Panc1 (cell line): ENCODE results near the gene NFYC. TPM values are rescaled to one million over a fixed set of nuclear protein-coding genes. Genes with fewer than 3 reads are reported as not detected.
A peak's percentile ranks its signal among the peaks of the same experiment; 100 is the strongest.

Source experiments
- ATAC-seq: fragments of 200-7000 bp; cut with Tn5 transposase; 2 replicates; pipeline ENCODE4 v1.9.1; 2020; ENCODE audit warnings: mild to moderate bottlenecking, moderate library complexity
- BruUV-seq: library from RNA; stranded (reverse); fragments of 400-500 nt; replicated peaks from 2 replicates; lab custom pipeline; 2021; lab: Mats Ljungman, UMichigan
- CTCF ChIA-PET: fragments of 300-600 bp; sonication (Branson Sonifier 250); formaldehyde crosslinking; loops from one replicate; lab custom pipeline; 2022; ENCODE audit warnings: antibody characterized with exemption; lab: Charles Lee
- POLR2A ChIA-PET: fragments of 300-600 bp; sonication (Branson Sonifier 250); formaldehyde crosslinking; loops from one replicate; lab custom pipeline; 2022; ENCODE audit warnings: antibody characterized with exemption; lab: Charles Lee
- DNase-seq: peaks from one replicate; pipeline ENCODE4 v3.0.0-alpha.2; 2010; ENCODE audit warnings: low read depth, low spot score
- H3K27ac ChIP-seq: 2 replicates; pipeline ENCODE4 v1.5.1; 2011; ENCODE audit warnings: mild to moderate bottlenecking, low read length, inconsistent platforms
- H3K27me3 ChIP-seq: fragments of 200-500 bp; sonication (Bioruptor generic); 2 replicates; pipeline ENCODE4 v1.6.0; 2014; ENCODE audit warnings: low read length, inconsistent platforms; ENCODE audit not compliant: control insufficient read depth, insufficient read depth
- H3K36me3 ChIP-seq: fragments of 200-500 bp; sonication (Bioruptor generic); 2 replicates; pipeline ENCODE4 v1.5.1; 2014; ENCODE audit warnings: inconsistent platforms, mild to moderate bottlenecking, low read length, moderate library complexity; ENCODE audit not compliant: control insufficient read depth, insufficient read depth
- H3K4me1 ChIP-seq: 2 replicates; pipeline ENCODE4 v1.5.1; 2011; ENCODE audit warnings: inconsistent platforms, mild to moderate bottlenecking, low read length, moderate library complexity; ENCODE audit not compliant: control insufficient read depth, insufficient read depth
- H3K4me3 ChIP-seq, 2 experiments: 2 replicates each; pipeline ENCODE4 v1.5.1; 2011 to 2012; ENCODE audit warnings: low read depth in 2 of 2, low read length in 2 of 2, mild to moderate bottlenecking in 2 of 2, inconsistent platforms in 1 of 2, moderate library complexity in 1 of 2
- H3K9me3 ChIP-seq: fragments of 200-500 bp; sonication (Bioruptor generic); 2 replicates; pipeline ENCODE4 v1.5.1; 2014; ENCODE audit warnings: low read depth, mild to moderate bottlenecking, inconsistent platforms, low read length, moderate library complexity; ENCODE audit not compliant: control insufficient read depth, insufficient read depth
- POLR2AphosphoS5 ChIP-seq: IDR thresholded peaks from 2 replicates; pipeline ENCODE4 v1.6.1; 2012; ENCODE audit warnings: mild to moderate bottlenecking, low read depth, low read length, moderate library complexity
- SIN3A ChIP-seq: IDR thresholded peaks from 2 replicates; pipeline ENCODE4 v1.6.1; 2012; ENCODE audit warnings: low read depth, mild to moderate bottlenecking, low read length, moderate library complexity, borderline replicate concordance; ENCODE audit not compliant: insufficient read depth
- TCF7L2 ChIP-seq: IDR thresholded peaks from 2 replicates; pipeline ENCODE4 v1.6.1; 2011; ENCODE audit warnings: mild to moderate bottlenecking, low read depth, low read length, inconsistent platforms
- in situ Hi-C: cut with HindIII; loops from 2 replicates; pipeline ENCODE4 v1.10.0; 2016; ENCODE audit warnings: low sequenced_read_pairs, low pct_unique_long_range_greater_than_20kb
- intact Hi-C: fragments of 100-400 bp; cut with micrococcal nuclease; formaldehyde crosslinking; loops from one replicate; pipeline ENCODE4 v1.10.0; 2022; ENCODE audit not compliant: unreplicated experiment
- total RNA-seq: library from RNA; stranded (reverse); gene quantifications from one replicate; pipeline ENCODE4 v1.2.1, GENCODE V29; 2021; ENCODE audit not compliant: unreplicated experiment
- TF ChIP-seq, protein P1 (sequence below), 2 experiments: IDR thresholded peaks; 2 replicates each; pipeline ENCODE4 v1.6.1; 2011 to 2012; ENCODE audit warnings: low read depth in 2 of 2, control low read depth in 1 of 2, low read length in 1 of 2, mild to moderate bottlenecking in 1 of 2, moderate library complexity in 1 of 2; ENCODE audit not compliant: insufficient read depth in 1 of 2
- TF ChIP-seq, protein P2 (sequence below): fragments of 450-650 bp; IDR thresholded peaks from 2 replicates; pipeline ENCODE4 v1.5.1; 2017; ENCODE audit warnings: mild to moderate bottlenecking

Gene NFYC
- total RNA-seq, 1 experiment from 2014 or later: 81.9 TPM

DNA sequence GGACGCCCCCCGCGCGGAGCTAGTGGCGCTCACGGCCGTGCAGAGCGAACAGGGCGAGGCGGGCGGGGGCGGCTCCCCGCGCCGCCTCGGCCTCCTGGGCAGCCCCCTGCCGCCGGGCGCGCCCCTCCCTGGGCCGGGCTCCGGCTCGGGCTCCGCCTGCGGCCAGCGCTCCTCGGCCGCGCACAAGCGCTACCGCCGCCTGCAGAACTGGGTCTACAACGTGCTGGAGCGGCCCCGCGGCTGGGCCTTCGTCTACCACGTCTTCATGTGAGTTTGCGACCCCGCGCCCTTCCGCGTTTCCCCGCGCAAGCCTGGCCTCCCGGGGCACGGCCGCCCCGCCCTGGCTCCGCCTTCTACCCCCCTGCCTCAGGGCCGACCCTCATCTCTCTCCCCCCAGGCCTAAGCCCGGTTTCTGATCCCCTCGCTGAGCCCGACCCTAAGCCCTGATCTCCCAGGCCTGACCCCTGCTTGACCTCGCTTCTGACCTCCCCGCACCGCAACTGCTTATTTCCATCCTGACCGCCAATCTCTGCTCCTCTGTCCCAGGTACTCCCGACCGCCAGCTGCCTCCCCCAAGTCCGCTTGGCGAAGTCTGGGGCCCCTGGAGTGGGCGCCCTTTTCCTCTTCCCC is 92.8 kb downstream of the NFYC start:
- DNase-seq: no peak
- intact Hi-C loops: loop anchor here (2.0 to 5.0 kb wide), 2 partner anchors 49 to 63 kb away; no protein-coding TSS in a partner anchor

DNA sequence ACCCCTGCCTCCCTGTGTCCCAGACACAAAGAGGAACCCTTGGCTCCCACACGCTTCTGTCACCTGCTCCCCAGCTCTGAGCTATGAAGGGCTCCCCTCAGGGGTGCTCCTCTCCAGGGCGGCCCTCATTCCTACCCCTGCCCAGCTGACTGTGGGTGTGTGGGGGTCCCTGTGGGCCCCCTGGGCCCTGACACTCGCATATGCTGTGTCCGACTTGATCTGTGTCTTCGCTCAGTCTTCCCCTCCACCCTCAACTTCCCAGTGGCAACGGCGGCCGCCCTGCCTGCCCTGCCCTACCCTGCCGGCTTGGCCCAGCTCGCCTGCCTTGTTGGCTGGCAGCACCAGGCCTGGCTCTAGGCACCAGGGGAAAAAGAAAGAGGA is 93.3 kb downstream of the NFYC start:
- H3K36me3 ChIP-seq: no peaks in the 10 kb centered on the region
- no peak for ATAC-seq
- no peaks in the 10 kb centered on the region for H3K9me3 ChIP-seq
- no peaks in the 10 kb centered on the region for H3K27me3 ChIP-seq
- POLR2A ChIA-PET: no interaction called here
- no peak overlapping the region for H3K27ac ChIP-seq
- CTCF ChIA-PET: no interaction called here
- H3K4me1 ChIP-seq: peaks cover 23% of the 10 kb centered on the region
- peak overlapping the region; percentile 32 to 45; a peak in 3 of 4 replicates for H3K4me3 ChIP-seq
- in situ Hi-C loops: no loop called here
- BruUV-seq: no TSS peak
- DNase-seq: no peak
- no peak for TF ChIP-seq SIN3A
- TF ChIP-seq, protein P1, sequence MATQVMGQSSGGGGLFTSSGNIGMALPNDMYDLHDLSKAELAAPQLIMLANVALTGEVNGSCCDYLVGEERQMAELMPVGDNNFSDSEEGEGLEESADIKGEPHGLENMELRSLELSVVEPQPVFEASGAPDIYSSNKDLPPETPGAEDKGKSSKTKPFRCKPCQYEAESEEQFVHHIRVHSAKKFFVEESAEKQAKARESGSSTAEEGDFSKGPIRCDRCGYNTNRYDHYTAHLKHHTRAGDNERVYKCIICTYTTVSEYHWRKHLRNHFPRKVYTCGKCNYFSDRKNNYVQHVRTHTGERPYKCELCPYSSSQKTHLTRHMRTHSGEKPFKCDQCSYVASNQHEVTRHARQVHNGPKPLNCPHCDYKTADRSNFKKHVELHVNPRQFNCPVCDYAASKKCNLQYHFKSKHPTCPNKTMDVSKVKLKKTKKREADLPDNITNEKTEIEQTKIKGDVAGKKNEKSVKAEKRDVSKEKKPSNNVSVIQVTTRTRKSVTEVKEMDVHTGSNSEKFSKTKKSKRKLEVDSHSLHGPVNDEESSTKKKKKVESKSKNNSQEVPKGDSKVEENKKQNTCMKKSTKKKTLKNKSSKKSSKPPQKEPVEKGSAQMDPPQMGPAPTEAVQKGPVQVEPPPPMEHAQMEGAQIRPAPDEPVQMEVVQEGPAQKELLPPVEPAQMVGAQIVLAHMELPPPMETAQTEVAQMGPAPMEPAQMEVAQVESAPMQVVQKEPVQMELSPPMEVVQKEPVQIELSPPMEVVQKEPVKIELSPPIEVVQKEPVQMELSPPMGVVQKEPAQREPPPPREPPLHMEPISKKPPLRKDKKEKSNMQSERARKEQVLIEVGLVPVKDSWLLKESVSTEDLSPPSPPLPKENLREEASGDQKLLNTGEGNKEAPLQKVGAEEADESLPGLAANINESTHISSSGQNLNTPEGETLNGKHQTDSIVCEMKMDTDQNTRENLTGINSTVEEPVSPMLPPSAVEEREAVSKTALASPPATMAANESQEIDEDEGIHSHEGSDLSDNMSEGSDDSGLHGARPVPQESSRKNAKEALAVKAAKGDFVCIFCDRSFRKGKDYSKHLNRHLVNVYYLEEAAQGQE (IDR thresholded peaks at IDR 0.05; ENCODE audit: insufficient read depth in 1 of 2, low read depth in 2 of 2, low read length in 1 of 2): no peak
- TF ChIP-seq POLR2AphosphoS5: no peak
- no peak for TF ChIP-seq TCF7L2
- TF ChIP-seq, protein P2, sequence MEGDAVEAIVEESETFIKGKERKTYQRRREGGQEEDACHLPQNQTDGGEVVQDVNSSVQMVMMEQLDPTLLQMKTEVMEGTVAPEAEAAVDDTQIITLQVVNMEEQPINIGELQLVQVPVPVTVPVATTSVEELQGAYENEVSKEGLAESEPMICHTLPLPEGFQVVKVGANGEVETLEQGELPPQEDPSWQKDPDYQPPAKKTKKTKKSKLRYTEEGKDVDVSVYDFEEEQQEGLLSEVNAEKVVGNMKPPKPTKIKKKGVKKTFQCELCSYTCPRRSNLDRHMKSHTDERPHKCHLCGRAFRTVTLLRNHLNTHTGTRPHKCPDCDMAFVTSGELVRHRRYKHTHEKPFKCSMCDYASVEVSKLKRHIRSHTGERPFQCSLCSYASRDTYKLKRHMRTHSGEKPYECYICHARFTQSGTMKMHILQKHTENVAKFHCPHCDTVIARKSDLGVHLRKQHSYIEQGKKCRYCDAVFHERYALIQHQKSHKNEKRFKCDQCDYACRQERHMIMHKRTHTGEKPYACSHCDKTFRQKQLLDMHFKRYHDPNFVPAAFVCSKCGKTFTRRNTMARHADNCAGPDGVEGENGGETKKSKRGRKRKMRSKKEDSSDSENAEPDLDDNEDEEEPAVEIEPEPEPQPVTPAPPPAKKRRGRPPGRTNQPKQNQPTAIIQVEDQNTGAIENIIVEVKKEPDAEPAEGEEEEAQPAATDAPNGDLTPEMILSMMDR: no peak
- intact Hi-C loops: loop anchor here (2.0 to 5.0 kb wide), 2 partner anchors 48 to 63 kb away; no protein-coding TSS in a partner anchor

More for the DNA sequence above, 92.8 kb downstream of the NFYC start:
- H3K4me1 ChIP-seq: peaks cover 23% of the 10 kb centered on the region
- H3K9me3 ChIP-seq: no peaks in the 10 kb centered on the region
- peak; percentile 40 for ATAC-seq
- in situ Hi-C loops: no loop called here
- POLR2A ChIA-PET: no interaction called here
- H3K4me3 ChIP-seq: peak overlapping the region; percentile 32 to 45
- H3K27me3 ChIP-seq: no peaks in the 10 kb centered on the region
- BruUV-seq: no TSS peak
- no peaks in the 10 kb centered on the region for H3K36me3 ChIP-seq
- TF ChIP-seq SIN3A: no peak
- TF ChIP-seq, protein P2: no peak
- TF ChIP-seq TCF7L2: no peak
- TF ChIP-seq POLR2AphosphoS5: no peak
- TF ChIP-seq, protein P1 (IDR thresholded peaks at IDR 0.05; ENCODE audit: insufficient read depth in 1 of 2, low read depth in 2 of 2, low read length in 1 of 2): no peak
- no peak overlapping the region for H3K27ac ChIP-seq
- CTCF ChIA-PET: no interaction called here
